NCI-H446 (cell line): ENCODE measurements around the gene SPCS2.
"Not testable (repeated sequence)": the region's sequence is repeated elsewhere in the genome, so short reads cannot be mapped to it uniquely, and the experiment has no call there.

Source experiments
- DNase-seq, 2 experiments: peaks; one replicate each; lab custom pipeline; 2025; lab: John Stamatoyannopoulos, UW

SPCS2 gene

DNA sequence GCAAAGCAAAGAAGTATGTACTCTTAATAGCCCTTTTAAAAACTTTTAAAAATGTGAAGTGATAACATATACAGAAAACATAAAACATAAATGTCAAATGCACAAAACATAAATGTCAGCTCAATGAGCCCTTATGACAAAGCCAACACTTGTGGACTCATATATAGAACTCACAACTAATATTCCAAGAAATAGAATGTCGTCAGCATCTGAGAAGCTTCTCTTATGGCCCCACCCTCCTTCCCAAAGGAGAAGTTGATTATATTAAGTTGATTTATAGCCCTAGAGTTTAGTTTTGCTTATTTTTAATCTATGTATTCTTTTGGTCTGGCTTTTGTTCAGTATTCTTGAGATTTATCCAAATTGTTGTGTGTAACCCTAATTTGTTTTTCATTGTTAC, 53.5 kb downstream of the SPCS2 start:
- no peak for DNase-seq

DNA sequence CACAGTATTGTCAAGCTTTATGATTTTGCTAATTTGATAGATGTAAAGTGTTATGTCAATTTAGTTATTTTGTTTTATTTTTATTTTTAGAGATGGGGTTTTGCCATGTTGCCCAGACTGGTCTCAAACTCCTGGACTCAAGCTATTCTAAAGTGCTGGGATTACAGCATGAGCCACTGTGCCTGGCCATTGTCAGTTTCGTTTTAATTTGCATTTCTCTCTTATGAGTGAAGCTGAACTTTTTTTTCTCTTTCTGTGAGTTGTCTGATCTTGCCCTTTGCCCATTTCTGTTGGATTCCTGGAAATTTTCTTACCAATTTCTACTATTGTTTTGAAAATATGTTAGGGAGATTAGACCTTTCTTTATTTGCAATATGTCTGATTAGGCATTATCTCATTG, 55.1 kb downstream of the SPCS2 start:
- no peak for DNase-seq

DNA sequence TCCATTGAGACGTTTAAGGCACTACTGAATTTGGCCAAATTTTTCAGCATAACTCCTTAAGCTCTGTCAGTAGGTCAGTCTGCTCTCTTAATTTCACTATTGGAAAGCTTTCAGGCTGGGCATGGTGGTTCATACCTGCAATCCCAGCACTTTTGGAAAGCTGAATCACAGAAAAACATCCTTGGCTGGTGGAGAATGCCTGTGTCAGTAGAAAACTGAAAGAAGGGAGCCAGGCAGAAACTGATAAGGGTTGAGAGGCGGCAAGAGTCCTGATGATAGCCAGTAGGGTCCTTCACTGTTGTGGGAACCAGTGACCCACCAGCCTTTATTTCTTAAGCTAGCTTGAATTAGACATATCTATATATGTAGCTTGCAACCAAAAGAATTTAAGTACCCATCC, 62.3 kb downstream of the SPCS2 start:
- DNase-seq, result no peak

DNA sequence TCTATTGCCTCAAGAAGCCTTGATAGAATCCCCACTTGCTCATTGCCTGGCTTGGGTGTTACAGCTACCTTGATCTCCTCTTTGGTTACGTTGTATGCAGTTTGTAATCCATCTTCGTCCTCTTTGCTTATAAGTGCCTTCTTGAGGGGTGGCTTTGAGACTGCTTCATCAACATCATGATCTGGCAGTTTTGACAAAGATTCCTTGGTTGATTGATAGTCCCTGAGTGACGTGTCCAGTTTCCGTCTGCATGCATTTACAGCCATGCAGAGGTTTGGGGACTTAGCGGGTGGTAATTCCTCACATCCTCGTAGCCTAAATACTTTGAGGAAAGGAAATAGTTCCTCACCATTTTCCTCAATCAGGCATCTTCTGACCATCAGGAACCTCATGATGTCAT, 62.8 kb downstream of the SPCS2 start:
- DNase-seq, result no peak

DNA sequence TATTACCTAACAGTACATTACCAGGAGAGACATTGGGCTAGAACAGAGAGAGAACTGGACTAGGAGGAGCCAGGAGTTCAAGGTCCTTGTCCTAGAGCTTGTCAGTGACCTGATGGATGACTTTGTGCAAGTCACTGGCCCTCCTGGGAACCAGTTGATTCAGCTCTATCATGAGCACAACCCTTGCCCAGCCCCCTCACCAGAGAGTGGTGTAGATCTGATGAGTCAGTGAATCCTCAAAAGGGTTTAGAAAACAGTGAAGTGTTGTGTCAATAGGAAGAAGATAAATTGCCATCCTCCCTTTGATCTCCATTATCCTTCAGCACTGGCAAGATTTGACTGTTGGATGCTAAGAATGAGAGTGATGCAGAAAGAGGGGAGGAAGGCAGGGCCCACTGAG, 64.0 kb downstream of the SPCS2 start:
- no peak for DNase-seq

DNA sequence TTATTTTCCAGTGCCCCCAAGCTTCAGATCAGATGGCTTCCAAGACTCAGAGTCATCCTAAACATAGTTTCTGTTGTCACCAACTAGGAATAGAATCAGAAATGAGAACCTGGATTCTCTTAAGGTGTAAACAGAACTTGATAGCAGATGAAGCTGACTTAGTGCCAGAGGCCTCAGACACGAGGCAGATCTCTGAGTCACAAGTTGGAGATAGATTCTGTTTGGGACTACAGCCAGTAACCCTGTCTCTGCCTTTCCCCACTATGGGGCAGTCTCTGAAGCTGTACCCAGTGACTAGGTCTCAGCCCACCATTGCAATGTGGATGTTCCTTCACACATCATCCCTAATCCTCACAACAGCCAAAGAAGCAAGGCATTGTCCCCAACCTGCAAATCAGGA, 65.1 kb downstream of the SPCS2 start:
- DNase-seq, result no peak

DNA sequence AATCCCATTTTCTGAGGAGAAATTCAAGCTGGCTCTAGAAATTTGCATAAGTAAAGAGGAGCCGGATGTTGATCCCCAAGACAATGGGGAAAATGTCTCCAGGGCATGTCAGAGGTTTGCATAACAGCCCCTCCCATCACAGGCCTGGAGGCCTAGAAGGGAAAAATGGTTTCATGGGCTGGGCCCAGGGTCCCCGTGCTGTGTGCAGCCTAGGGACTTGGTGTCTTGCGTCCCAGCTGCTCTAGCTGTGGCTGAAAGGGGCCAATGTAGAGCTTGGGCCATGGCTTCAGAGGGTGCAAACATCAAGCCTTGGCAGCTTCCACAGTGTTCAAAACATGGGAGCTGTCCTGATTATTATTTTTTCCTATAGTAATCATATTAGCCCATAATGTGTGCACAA, 70.1 kb downstream of the SPCS2 start:
- not testable (repeated sequence) for DNase-seq

DNA sequence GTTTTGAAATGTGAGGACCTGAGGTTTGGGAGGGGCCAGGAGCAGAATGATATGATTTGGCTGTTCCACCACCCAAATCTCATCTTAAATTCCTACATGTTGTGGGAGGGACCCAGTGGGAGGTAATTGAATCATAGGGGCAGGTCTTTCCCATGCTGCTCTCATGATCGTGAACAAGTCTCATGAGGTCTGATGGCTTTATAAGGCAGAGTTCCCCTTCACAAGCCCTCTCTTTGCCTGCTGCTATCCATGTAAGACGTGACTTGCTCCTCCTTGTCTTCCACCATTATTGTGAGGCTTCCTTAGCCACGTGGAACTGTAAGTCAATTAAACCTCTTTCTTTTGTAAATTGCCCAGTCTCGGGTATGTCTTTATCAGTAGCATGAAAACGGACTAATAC, 71.3 kb downstream of the SPCS2 start:
- DNase-seq, result not testable (repeated sequence)

DNA sequence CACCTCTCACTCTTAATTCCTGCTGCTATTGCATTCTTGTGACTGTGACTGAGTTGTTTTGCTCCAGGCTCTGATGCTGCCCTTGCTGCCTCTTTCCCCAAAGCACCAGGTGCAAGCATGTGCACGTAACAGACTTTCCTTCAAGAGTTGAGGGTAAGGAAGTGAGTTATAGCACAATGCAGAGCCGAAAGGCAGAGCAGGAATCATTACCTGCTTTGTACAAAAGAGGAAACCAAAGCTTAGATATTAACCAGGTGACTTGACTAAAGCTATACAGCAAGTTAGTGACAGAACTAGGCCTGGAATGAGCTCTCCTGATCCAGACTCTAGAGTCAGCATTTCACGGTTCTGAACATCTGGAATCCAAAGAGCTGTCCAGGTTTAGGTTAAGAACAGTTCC, 73.2 kb downstream of the SPCS2 start:
- no peak for DNase-seq

DNA sequence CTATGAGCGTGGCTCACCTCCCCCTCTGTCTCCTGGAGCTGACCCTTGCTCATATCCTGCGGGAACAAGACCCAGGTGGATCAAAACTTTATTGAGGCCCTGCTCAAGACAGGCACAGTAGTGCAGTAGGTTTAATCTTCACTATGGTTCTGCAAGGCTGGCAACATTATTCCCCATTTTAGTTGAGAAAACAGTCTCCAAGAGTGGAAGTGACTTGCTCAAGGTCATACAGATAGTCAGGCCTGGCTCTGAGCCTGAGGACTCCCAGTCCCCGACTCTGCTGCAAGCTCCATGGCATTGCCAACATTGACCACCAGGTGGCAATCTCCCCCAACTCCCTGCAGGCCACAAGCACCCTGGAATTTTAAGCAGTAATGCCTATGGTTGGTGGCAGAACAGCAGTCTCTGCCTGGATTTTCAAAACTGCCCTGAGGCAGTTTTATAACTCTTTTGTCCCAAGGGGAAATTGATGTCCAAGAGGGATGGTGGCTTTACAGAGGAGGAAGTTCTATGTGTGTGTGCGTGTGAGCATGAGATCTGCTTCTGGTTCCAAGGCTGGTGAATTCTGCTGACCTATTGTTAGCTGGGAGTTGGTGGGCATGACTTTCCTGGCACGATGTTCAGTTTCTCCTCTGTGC, 73.8 kb downstream of the SPCS2 start:
- DNase-seq, result peak; percentile 72 to 87

DNA sequence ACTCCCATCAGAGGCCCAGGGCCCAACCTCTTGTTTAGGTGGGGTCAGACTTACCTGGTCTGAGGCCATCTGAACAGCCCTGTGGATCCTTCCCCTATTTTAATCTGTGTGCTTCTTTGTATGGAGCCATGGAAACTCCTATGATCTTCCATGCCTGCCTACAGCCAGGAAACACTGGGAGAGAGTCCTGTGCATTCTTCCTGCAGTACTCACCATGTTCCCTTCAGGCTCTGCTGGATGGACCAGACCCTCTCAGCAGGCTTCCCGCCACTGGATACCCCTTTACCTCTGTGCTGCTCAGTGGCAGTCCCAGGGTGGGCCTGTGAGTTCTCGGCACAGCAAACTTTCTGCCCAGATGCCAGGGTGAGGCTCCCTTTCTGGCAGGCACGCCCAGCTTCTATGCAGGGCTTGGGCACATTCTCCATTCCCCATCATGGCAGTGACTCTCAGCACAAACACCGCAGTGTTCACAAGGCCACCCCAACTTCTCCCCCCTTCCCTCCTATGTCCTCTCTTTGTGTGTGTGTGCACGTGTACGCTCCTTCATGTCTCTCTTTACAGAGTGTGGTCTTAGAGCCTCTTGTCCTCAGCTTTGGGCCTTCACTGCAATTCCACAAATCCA, 74.5 kb downstream of the SPCS2 start:
- DNase-seq, result no peak

DNA sequence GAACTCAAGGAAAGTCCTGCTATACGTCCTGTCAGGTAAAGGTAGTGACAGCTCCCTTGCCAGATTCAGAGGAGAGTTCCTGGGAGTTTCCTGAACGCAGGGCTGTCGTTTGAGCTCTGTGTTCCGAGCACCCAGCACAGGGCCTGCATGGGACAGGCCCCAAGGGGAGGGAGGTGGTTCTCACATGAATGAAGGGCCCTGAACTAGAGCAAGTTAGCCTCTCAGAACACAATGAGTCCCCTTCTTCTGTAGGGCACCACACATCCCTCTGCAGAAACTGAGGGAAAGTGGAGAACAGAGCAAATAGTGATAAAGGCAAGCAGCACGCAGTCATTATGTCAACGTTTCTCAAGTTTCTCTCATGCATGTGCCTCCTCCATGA, 75.0 kb downstream of the SPCS2 start:
- no peak for DNase-seq

DNA sequence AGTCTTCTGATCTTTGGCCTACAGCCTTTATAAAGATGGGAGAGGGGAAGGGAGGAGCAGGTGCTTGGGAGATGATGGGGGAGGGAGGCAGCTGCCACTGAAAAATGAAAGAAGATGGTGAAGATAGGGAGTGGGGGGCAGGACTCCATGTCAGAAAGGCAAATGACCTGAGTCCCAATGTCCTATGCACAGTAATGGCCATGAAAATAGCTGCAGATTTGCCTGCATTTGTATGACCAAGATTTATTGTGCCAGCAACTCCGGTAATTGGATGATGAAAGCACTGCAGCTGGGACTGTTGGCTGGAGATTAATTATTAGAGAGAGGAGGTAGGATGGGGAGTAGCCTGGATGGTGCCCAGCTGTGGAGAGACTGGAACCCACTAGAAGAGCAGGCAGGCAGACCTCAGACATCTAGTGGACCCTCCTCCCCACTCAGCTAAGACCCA, 75.7 kb downstream of the SPCS2 start:
- DNase-seq, result peak in 1 of 2 experiments; percentile 18

DNA sequence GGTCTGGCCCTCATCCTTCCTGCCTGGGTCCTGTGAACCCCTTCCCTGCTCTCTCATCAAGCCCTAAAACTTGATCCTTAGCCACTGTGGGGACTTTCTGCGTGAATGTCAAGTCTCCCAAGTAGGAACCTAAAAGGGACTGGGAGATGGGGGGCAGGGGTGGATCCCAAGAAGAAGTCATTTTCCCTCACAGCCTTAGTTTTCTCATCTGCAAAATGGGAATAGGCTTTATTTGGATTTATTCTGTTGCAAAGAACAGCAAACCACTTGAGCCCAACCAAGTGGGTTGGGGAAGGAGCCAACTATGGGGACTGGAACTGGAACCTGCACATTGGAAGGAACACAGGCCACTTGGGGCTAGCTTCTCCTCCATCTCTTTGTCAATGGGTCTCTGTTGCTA, 76.5 kb downstream of the SPCS2 start:
- no peak for DNase-seq

DNA sequence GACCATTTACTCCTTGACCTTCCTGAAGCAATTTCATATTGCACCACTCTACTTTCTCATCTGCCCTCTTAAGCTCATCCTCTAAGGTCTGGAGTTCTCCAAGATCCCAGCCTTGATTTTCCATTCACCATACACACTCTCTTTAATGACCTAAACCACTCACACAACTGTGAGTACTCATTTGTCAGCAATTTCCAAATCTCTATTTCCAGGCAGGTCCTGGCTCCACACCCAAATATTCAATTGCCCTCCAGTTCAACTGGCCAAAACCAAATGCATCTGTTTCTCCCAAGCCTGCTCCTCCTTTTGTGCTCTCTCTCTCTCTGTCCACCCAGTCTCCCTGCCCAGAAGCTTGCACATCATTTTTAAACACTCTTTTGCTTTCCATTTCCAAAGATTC, 79.3 kb downstream of the SPCS2 start:
- no peak for DNase-seq
